Activated naive CD4-positive, alpha-beta T cell treated with anti-CD3 and anti-CD28 coated beads for 36 hours (primary cell): ENCODE data around the gene GRB10. TPM values are rescaled to one million over a fixed set of nuclear protein-coding genes. Genes with fewer than 3 reads are reported as not detected.

Source experiments
- CTCF ChIA-PET: fragments of 350-600 bp; sonication (Branson Sonifier 250); formaldehyde crosslinking; loops from one replicate; lab custom pipeline; 2021; ENCODE audit warnings: antibody characterized with exemption; lab: Charles Lee
- DNase-seq: peaks from one replicate; pipeline ENCODE4 v3.0.0-alpha.2; 2020
- H3K27ac Mint-ChIP-seq: one replicate; pipeline ENCODE4 v1.8.0; 2021; ENCODE audit warnings: mild to moderate bottlenecking, mixed read lengths
- H3K27me3 Mint-ChIP-seq: one replicate; pipeline ENCODE4 v1.8.0; 2021; ENCODE audit warnings: low read depth, mixed read lengths
- H3K36me3 Mint-ChIP-seq: one replicate; pipeline ENCODE4 v1.8.0; 2021; ENCODE audit warnings: low read depth, mixed read lengths
- H3K4me1 Mint-ChIP-seq: one replicate; pipeline ENCODE4 v1.8.0; 2021; ENCODE audit warnings: low read depth, mixed read lengths
- H3K4me3 Mint-ChIP-seq: one replicate; pipeline ENCODE4 v1.8.0; 2021; ENCODE audit warnings: mild to moderate bottlenecking, moderate library complexity, mixed read lengths
- H3K9me3 Mint-ChIP-seq: one replicate; pipeline ENCODE4 v1.8.0; 2021; ENCODE audit warnings: mixed read lengths
- intact Hi-C: fragments of 100-400 bp; cut with micrococcal nuclease; formaldehyde crosslinking; loops from one replicate; pipeline ENCODE4 v1.15.1; 2023
- total RNA-seq, 2 experiments: library from RNA; stranded (reverse); gene quantifications; one replicate each; pipeline ENCODE4 v1.2.3, GENCODE V29; 2021

GRB10 gene
- total RNA-seq, 2 experiments from 2014 or later, result 24.3 to 30.4 TPM

- CTCF ChIA-PET, result no interaction called here
- intact Hi-C loops, result no loop called here
- Mint-ChIP-seq H3K36me3 (no peaks in the 10 kb centered on the region), H3K9me3 (no peaks in the 10 kb centered on the region), H3K27ac (no peak overlapping the region), H3K4me1 (no peaks in the 10 kb centered on the region), H3K27me3 (no peaks in the 10 kb centered on the region), H3K4me3 (no peak overlapping the region)
- DNase-seq, result no peak
Observed at GRCh38 chr7:50622821-50623220, 159.9 kb downstream of the GRB10 start.

- CTCF ChIA-PET, result no interaction called here
- Mint-ChIP-seq H3K4me1 (no peaks in the 10 kb centered on the region), H3K9me3 (no peaks in the 10 kb centered on the region), H3K27me3 (no peaks in the 10 kb centered on the region), H3K36me3 (no peaks in the 10 kb centered on the region), H3K4me3 (no peak overlapping the region), H3K27ac (no peak overlapping the region)
- no peak for DNase-seq
- intact Hi-C loops, result no loop called here
Observed at GRCh38 chr7:50621973-50622490, 160.7 kb downstream of the GRB10 start.

- H3K4me3 Mint-ChIP-seq, result no peak overlapping the region
- no peak overlapping the region for H3K27ac Mint-ChIP-seq
Observed at GRCh38 chr7:50621206-50621605, 161.5 kb downstream of the GRB10 start.

GRCh38 chr7:50620433-50620832 lies 162.3 kb downstream of the GRB10 start:
- Mint-ChIP-seq H3K9me3 (no peaks in the 10 kb centered on the region), H3K27me3 (no peaks in the 10 kb centered on the region), H3K4me1 (no peaks in the 10 kb centered on the region), H3K36me3 (no peaks in the 10 kb centered on the region), H3K4me3 (no peak overlapping the region), H3K27ac (no peak overlapping the region)
- DNase-seq, result no peak
- intact Hi-C loops, result no loop called here
- CTCF ChIA-PET, result no interaction called here

More at GRCh38 chr7:50621206-50621605, 161.5 kb downstream of the GRB10 start:
- Mint-ChIP-seq H3K36me3 (no peaks in the 10 kb centered on the region), H3K4me1 (no peaks in the 10 kb centered on the region), H3K9me3 (no peaks in the 10 kb centered on the region), H3K27me3 (no peaks in the 10 kb centered on the region)
- DNase-seq, result no peak
- intact Hi-C loops, result no loop called here
- CTCF ChIA-PET, result no interaction called here

GRCh38 chr7:50619684-50620083 lies 163.0 kb downstream of the GRB10 start:
- no peaks in the 10 kb centered on the region for H3K9me3 Mint-ChIP-seq
- no peaks in the 10 kb centered on the region for H3K4me1 Mint-ChIP-seq
- DNase-seq, result no peak
- CTCF ChIA-PET, result interaction anchor here (0.7 kb wide), 1 partner anchor 527 kb away, joined by 3 read pairs; no protein-coding TSS in a partner anchor
- intact Hi-C loops, result no loop called here
- no peaks in the 10 kb centered on the region for H3K27me3 Mint-ChIP-seq
- peaks cover 1% of the 10 kb centered on the region for H3K36me3 Mint-ChIP-seq
- no peak overlapping the region for H3K4me3 Mint-ChIP-seq
- H3K27ac Mint-ChIP-seq, result no peak overlapping the region

- Mint-ChIP-seq H3K9me3 (no peaks in the 10 kb centered on the region), H3K27me3 (no peaks in the 10 kb centered on the region), H3K36me3 (peaks cover 1% of the 10 kb centered on the region), H3K27ac (no peak overlapping the region), H3K4me1 (no peaks in the 10 kb centered on the region), H3K4me3 (no peak overlapping the region)
- no peak for DNase-seq
- intact Hi-C loops, result no loop called here
- CTCF ChIA-PET, result interaction anchor here (1.4 to 10.2 kb wide), 2 partner anchors 13 to 149 kb away, joined by 6 to 73 read pairs; no protein-coding TSS in a partner anchor
Observed at GRCh38 chr7:50618281-50618680, 164.4 kb downstream of the GRB10 start.

- peaks cover 1% of the 10 kb centered on the region for H3K36me3 Mint-ChIP-seq
- H3K4me3 Mint-ChIP-seq, result no peak overlapping the region
- peaks cover 8% of the 10 kb centered on the region for H3K4me1 Mint-ChIP-seq
- H3K27ac Mint-ChIP-seq, result no peak overlapping the region
- H3K27me3 Mint-ChIP-seq, result no peaks in the 10 kb centered on the region
- DNase-seq, result no peak
- no peaks in the 10 kb centered on the region for H3K9me3 Mint-ChIP-seq
- intact Hi-C loops, result loop anchor here (2.0 kb wide), 2 partner anchors 451 to 547 kb away; no protein-coding TSS in a partner anchor
- CTCF ChIA-PET, result interaction anchor here (0.6 to 10.2 kb wide), 4 partner anchors 16 to 545 kb away, joined by 3 to 73 read pairs (median 6); no protein-coding TSS in a partner anchor
Observed at GRCh38 chr7:50615519-50616080, 167.1 kb downstream of the GRB10 start.

- DNase-seq, result peak; percentile 21
- H3K4me3 Mint-ChIP-seq, result no peak overlapping the region
Observed at GRCh38 chr7:50614721-50615518, 167.8 kb downstream of the GRB10 start.

GRCh38 chr7:50613473-50613872 lies 169.2 kb downstream of the GRB10 start:
- peaks cover 19% of the 10 kb centered on the region for H3K4me1 Mint-ChIP-seq
- no peak for DNase-seq
- intact Hi-C loops, result loop anchor here (5.0 kb wide), 1 partner anchor 524 kb away; no protein-coding TSS in a partner anchor
- no peaks in the 10 kb centered on the region for H3K27me3 Mint-ChIP-seq
- H3K36me3 Mint-ChIP-seq, result peaks cover 3% of the 10 kb centered on the region
- no peak overlapping the region for H3K27ac Mint-ChIP-seq
- no peak overlapping the region for H3K4me3 Mint-ChIP-seq
- no peaks in the 10 kb centered on the region for H3K9me3 Mint-ChIP-seq
- CTCF ChIA-PET, result interaction anchor here (10.2 kb wide), 1 partner anchor 18 kb away, joined by 73 read pairs; no protein-coding TSS in a partner anchor

More at GRCh38 chr7:50614721-50615518, 167.8 kb downstream of the GRB10 start:
- H3K27ac Mint-ChIP-seq, result no peak overlapping the region
- H3K4me1 Mint-ChIP-seq, result peaks cover 15% of the 10 kb centered on the region
- CTCF ChIA-PET, result interaction anchor here (0.6 to 10.2 kb wide), 3 partner anchors 16 to 148 kb away, joined by 3 to 73 read pairs (median 7); no protein-coding TSS in a partner anchor
- intact Hi-C loops, result loop anchor here (1.0 to 5.0 kb wide), 4 partner anchors 64 to 548 kb away; no protein-coding TSS in a partner anchor
- H3K9me3 Mint-ChIP-seq, result no peaks in the 10 kb centered on the region
- peaks cover 1% of the 10 kb centered on the region for H3K36me3 Mint-ChIP-seq
- H3K27me3 Mint-ChIP-seq, result no peaks in the 10 kb centered on the region

GRCh38 chr7:50612704-50613103 lies 170.0 kb downstream of the GRB10 start:
- no peak overlapping the region for H3K27ac Mint-ChIP-seq
- intact Hi-C loops, result loop anchor here (5.0 kb wide), 1 partner anchor 525 kb away; no protein-coding TSS in a partner anchor
- DNase-seq, result no peak
- CTCF ChIA-PET, result interaction anchor here (0.6 to 10.2 kb wide), 5 partner anchors 9 to 144 kb away, joined by 3 to 73 read pairs (median 4); no protein-coding TSS in a partner anchor
- no peaks in the 10 kb centered on the region for H3K27me3 Mint-ChIP-seq
- peaks cover 6% of the 10 kb centered on the region for H3K36me3 Mint-ChIP-seq
- no peak overlapping the region for H3K4me3 Mint-ChIP-seq
- peaks cover 4% of the 10 kb centered on the region for H3K9me3 Mint-ChIP-seq
- peaks cover 25% of the 10 kb centered on the region for H3K4me1 Mint-ChIP-seq

GRCh38 chr7:50610521-50611277 lies 172.0 kb downstream of the GRB10 start:
- peaks cover 26% of the 10 kb centered on the region for H3K4me1 Mint-ChIP-seq
- H3K36me3 Mint-ChIP-seq, result peaks cover 9% of the 10 kb centered on the region
- H3K27me3 Mint-ChIP-seq, result no peaks in the 10 kb centered on the region
- H3K9me3 Mint-ChIP-seq, result peaks cover 5% of the 10 kb centered on the region
- intact Hi-C loops, result loop anchor here (1.0 to 5.0 kb wide), 4 partner anchors 15 to 527 kb away; no protein-coding TSS in a partner anchor
- peak; percentile 80 for DNase-seq
- no peak overlapping the region for H3K4me3 Mint-ChIP-seq
- no peak overlapping the region for H3K27ac Mint-ChIP-seq
- CTCF ChIA-PET, result interaction anchor here (0.6 to 10.2 kb wide), 4 partner anchors 13 to 142 kb away, joined by 3 to 73 read pairs (median 7); no protein-coding TSS in a partner anchor
